HEK293 (cell line): Measurements from ENCODE around the gene KRT80.
A peak's percentile ranks its signal among the peaks of the same experiment; 100 is the strongest.

Source experiments
- CTCF ChIA-PET: fragments of 350-600 bp; formaldehyde crosslinking; extraction: SDS; loops from one replicate; lab custom pipeline; 2021; ENCODE audit warnings: antibody characterized with exemption; lab: Yijun Ruan, JAX
- POLR2A ChIA-PET: fragments of 300-600 bp; formaldehyde crosslinking; extraction: SDS; loops from one replicate; lab custom pipeline; 2020; ENCODE audit warnings: antibody characterized with exemption, inconsistent platforms; lab: Yijun Ruan, JAX
- H3K27ac ChIP-seq: fragments of 200-500 bp; sonication (Bioruptor generic); 2 replicates; pipeline ENCODE4 v1.5.1; 2014; ENCODE audit warnings: low read depth, low read length, control low read depth, inconsistent platforms; ENCODE audit errors: extremely low read depth
- H3K36me3 ChIP-seq, 2 experiments: fragments of 200-500 bp in 1 of 2; sonication (Bioruptor generic) in 1 of 2; 1 replicate in 1 of 2; 2 replicates in 1 of 2; pipeline ENCODE4 v1.5.1; 2014 to 2017; ENCODE audit warnings: inconsistent platforms in 2 of 2, low read length in 2 of 2; ENCODE audit not compliant: control insufficient read depth in 2 of 2, insufficient read depth in 1 of 2
- H3K4me1 ChIP-seq: fragments of 200-500 bp; sonication (Bioruptor generic); 2 replicates; pipeline ENCODE4 v1.5.1; 2014; ENCODE audit warnings: mild to moderate bottlenecking, low read length, inconsistent platforms; ENCODE audit not compliant: control insufficient read depth, insufficient read depth
- H3K4me3 ChIP-seq: 2 replicates; pipeline ENCODE4 v1.5.1; 2011; ENCODE audit warnings: low read depth, mild to moderate bottlenecking, control low read depth, low read length, moderate library complexity
- H3K9me3 ChIP-seq: fragments of 200-500 bp; sonication (Bioruptor generic); 2 replicates; pipeline ENCODE4 v1.5.1; 2014; ENCODE audit warnings: low read depth, low read length, inconsistent platforms; ENCODE audit not compliant: control insufficient read depth, insufficient read depth
- KLF1 ChIP-seq: fragments of 450-650 bp; formaldehyde crosslinking; IDR thresholded peaks from 2 replicates; pipeline ENCODE4 v1.5.1; 2016; ENCODE audit warnings: missing biosample characterization, missing genetic modification characterization
- MZF1 ChIP-seq: fragments of 450-650 bp; formaldehyde crosslinking; IDR thresholded peaks from 2 replicates; pipeline ENCODE4 v1.5.1; 2017; ENCODE audit warnings: missing biosample characterization, missing genetic modification characterization, borderline replicate concordance
- SP2 ChIP-seq: fragments of 450-650 bp; formaldehyde crosslinking; IDR thresholded peaks from 2 replicates; pipeline ENCODE4 v1.5.1; 2016; ENCODE audit warnings: missing biosample characterization, missing genetic modification characterization
- ZBTB17 ChIP-seq: fragments of 450-650 bp; formaldehyde crosslinking; IDR thresholded peaks from 2 replicates; pipeline ENCODE4 v1.5.1; 2016; ENCODE audit warnings: missing biosample characterization, missing genetic modification characterization
- ZFHX2 ChIP-seq: fragments of 450-650 bp; formaldehyde crosslinking; conservative IDR thresholded peaks from 2 replicates; pipeline ENCODE4 v1.5.1; 2016; ENCODE audit warnings: missing biosample characterization, missing genetic modification characterization
- ZNF16 ChIP-seq: fragments of 450-650 bp; formaldehyde crosslinking; IDR thresholded peaks from 2 replicates; pipeline ENCODE4 v1.5.1; 2016; ENCODE audit warnings: low read depth, missing biosample characterization, missing genetic modification characterization
- ZNF514 ChIP-seq: fragments of 450-650 bp; formaldehyde crosslinking; IDR thresholded peaks from 2 replicates; pipeline ENCODE4 v1.5.1; 2016; ENCODE audit warnings: missing biosample characterization, missing genetic modification characterization
- ZNF600 ChIP-seq: fragments of 450-650 bp; formaldehyde crosslinking; IDR thresholded peaks from 2 replicates; pipeline ENCODE4 v1.5.1; 2016; ENCODE audit warnings: missing biosample characterization, missing genetic modification characterization
- ZNF629 ChIP-seq: fragments of 450-650 bp; formaldehyde crosslinking; IDR thresholded peaks from 2 replicates; pipeline ENCODE4 v1.5.1; 2017; ENCODE audit warnings: missing biosample characterization, missing genetic modification characterization
- ZNF677 ChIP-seq: fragments of 450-650 bp; IDR thresholded peaks from 2 replicates; pipeline ENCODE4 v1.5.0; 2018; ENCODE audit warnings: missing biosample characterization, mild to moderate bottlenecking, missing genetic modification characterization, moderate library complexity
- ZSCAN23 ChIP-seq: fragments of 450-650 bp; formaldehyde crosslinking; IDR thresholded peaks from 2 replicates; pipeline ENCODE4 v1.5.1; 2016; ENCODE audit warnings: missing biosample characterization, missing genetic modification characterization
- TF ChIP-seq, protein P1 (sequence below): fragments of 450-650 bp; formaldehyde crosslinking; IDR thresholded peaks from 2 replicates; pipeline ENCODE4 v1.5.1; 2017; ENCODE audit warnings: missing biosample characterization, missing genetic modification characterization
- TF ChIP-seq, protein P2 (sequence below): fragments of 450-650 bp; IDR thresholded peaks from 2 replicates; pipeline ENCODE4 v1.5.1; 2018; ENCODE audit warnings: missing biosample characterization, mild to moderate bottlenecking, missing genetic modification characterization
- TF ChIP-seq, protein P3 (sequence below): fragments of 450-650 bp; formaldehyde crosslinking; IDR thresholded peaks from 2 replicates; pipeline ENCODE4 v1.5.1; 2017; ENCODE audit warnings: missing biosample characterization, missing genetic modification characterization
- TF ChIP-seq, protein P4 (sequence below): fragments of 450-650 bp; formaldehyde crosslinking; IDR thresholded peaks from 2 replicates; pipeline ENCODE4 v1.5.1; 2016; ENCODE audit warnings: missing biosample characterization, missing genetic modification characterization
- TF ChIP-seq, protein P5 (sequence below): fragments of 450-650 bp; formaldehyde crosslinking; IDR thresholded peaks from 2 replicates; pipeline ENCODE4 v1.5.1; 2016; ENCODE audit warnings: missing biosample characterization, missing genetic modification characterization
- TF ChIP-seq, protein P6 (sequence below): fragments of 450-650 bp; formaldehyde crosslinking; conservative IDR thresholded peaks from 2 replicates; pipeline ENCODE4 v1.5.1; 2016; ENCODE audit warnings: low read depth, missing biosample characterization, missing genetic modification characterization

KRT80 gene

DNA sequence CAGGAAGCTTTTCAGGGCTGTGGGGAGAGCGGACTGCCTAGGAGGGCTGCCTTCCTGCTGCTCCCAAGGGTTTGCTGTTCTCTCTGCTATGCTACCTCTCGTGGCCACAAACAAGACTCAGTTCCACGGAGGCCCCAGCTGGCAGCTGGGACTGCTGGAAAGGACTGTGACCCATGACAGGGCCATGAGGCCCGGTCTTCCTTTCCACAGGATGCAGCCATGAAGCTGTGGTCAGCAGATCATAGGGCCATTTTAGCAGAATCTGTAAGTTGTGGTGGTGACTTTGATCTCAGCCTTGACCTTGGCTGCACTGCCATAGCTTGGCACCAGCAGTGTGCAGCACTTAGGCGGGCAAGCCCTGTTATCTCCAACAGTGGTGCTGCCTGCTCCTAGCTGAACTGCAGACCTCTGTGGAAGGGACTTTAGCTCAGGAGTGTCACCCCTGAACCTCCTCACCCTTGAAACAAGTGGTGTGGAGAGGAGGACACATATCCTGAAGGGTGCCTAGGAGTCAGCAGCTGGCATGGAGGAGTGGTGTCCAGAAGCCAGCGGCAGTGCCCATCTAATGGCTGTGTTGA, 12.3 kb downstream of the KRT80 start (continued):
- TF ChIP-seq, protein P1, sequence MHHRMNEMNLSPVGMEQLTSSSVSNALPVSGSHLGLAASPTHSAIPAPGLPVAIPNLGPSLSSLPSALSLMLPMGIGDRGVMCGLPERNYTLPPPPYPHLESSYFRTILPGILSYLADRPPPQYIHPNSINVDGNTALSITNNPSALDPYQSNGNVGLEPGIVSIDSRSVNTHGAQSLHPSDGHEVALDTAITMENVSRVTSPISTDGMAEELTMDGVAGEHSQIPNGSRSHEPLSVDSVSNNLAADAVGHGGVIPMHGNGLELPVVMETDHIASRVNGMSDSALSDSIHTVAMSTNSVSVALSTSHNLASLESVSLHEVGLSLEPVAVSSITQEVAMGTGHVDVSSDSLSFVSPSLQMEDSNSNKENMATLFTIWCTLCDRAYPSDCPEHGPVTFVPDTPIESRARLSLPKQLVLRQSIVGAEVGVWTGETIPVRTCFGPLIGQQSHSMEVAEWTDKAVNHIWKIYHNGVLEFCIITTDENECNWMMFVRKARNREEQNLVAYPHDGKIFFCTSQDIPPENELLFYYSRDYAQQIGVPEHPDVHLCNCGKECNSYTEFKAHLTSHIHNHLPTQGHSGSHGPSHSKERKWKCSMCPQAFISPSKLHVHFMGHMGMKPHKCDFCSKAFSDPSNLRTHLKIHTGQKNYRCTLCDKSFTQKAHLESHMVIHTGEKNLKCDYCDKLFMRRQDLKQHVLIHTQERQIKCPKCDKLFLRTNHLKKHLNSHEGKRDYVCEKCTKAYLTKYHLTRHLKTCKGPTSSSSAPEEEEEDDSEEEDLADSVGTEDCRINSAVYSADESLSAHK (tag by site-specific recombination): no peak
- no peak for TF ChIP-seq ZNF629 (tag by site-specific recombination)
- TF ChIP-seq, protein P2, sequence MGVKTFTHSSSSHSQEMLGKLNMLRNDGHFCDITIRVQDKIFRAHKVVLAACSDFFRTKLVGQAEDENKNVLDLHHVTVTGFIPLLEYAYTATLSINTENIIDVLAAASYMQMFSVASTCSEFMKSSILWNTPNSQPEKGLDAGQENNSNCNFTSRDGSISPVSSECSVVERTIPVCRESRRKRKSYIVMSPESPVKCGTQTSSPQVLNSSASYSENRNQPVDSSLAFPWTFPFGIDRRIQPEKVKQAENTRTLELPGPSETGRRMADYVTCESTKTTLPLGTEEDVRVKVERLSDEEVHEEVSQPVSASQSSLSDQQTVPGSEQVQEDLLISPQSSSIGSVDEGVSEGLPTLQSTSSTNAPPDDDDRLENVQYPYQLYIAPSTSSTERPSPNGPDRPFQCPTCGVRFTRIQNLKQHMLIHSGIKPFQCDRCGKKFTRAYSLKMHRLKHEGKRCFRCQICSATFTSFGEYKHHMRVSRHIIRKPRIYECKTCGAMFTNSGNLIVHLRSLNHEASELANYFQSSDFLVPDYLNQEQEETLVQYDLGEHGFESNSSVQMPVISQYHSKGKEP (tag by site-specific recombination): no peak
- TF ChIP-seq, protein P3, sequence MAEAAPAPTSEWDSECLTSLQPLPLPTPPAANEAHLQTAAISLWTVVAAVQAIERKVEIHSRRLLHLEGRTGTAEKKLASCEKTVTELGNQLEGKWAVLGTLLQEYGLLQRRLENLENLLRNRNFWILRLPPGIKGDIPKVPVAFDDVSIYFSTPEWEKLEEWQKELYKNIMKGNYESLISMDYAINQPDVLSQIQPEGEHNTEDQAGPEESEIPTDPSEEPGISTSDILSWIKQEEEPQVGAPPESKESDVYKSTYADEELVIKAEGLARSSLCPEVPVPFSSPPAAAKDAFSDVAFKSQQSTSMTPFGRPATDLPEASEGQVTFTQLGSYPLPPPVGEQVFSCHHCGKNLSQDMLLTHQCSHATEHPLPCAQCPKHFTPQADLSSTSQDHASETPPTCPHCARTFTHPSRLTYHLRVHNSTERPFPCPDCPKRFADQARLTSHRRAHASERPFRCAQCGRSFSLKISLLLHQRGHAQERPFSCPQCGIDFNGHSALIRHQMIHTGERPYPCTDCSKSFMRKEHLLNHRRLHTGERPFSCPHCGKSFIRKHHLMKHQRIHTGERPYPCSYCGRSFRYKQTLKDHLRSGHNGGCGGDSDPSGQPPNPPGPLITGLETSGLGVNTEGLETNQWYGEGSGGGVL: no peak

DNA sequence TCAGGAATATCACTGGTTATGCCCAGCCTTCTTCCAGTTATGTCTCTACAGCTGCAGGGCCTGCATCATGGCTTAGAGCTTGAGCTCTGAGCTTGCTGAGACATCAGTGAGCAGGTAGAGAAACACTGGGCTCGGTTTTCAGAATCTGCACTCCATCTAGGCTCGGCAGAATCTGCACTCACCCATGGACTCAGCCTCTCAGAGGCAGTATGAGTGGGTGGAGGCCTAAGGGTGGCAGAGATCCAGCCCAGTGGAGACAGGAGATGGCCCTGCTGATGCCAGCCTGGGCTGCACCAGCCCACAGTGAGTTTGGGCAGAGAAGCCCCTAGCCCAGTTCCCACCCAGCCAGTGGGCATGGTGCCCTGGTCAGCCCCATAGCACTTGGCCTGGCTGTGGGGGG, 12.8 kb downstream of the KRT80 start:
- Histone ChIP-seq H3K4me3 (no peak overlapping the region), H3K27ac (no peak overlapping the region), H3K36me3 (no peaks in the 10 kb centered on the region), H3K9me3 (no peaks in the 10 kb centered on the region), H3K4me1 (peaks cover 5% of the 10 kb centered on the region; the same call in 1 of the 2 replicates)
- CTCF ChIA-PET: interaction anchor here (0.6 to 2.3 kb wide), 3 partner anchors 13 to 43 kb away, joined by 3 to 15 read pairs (median 5); no protein-coding TSS in a partner anchor
- POLR2A ChIA-PET: no interaction called here
- TF ChIP-seq ZBTB17 (tag by site-specific recombination) (peak; percentile 97), ZNF629 (tag by site-specific recombination) (no peak), ZFHX2 (tag by site-specific recombination) (peak; percentile 55), ZNF600 (peak; percentile 19; the same call in 1 of the 2 replicates)
- TF ChIP-seq, protein P4, sequence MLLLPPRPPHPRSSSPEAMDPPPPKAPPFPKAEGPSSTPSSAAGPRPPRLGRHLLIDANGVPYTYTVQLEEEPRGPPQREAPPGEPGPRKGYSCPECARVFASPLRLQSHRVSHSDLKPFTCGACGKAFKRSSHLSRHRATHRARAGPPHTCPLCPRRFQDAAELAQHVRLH: no peak

DNA sequence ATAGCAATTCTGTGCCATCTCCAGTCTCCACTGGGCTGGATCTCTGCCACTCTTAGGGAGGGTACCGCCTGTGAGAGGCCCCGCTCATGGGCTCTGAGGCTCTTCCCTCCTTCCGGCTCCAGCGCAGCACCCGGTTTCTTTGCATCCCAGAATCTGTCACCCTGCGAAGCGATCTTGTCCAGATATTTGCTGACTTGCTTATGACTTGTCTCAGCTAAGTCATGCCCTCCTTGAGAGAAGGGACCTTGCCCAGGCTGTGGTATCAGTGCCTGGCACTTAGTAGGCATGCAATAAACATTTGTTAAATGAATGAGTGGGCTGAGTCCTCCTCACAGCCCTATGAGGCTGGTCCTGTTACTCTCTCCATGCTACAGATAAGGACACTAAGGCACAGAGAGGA, 13.4 kb downstream of the KRT80 start:
- Histone ChIP-seq H3K9me3 (no peaks in the 10 kb centered on the region), H3K27ac (no peak overlapping the region), H3K36me3 (no peaks in the 10 kb centered on the region), H3K4me1 (peaks cover 5% of the 10 kb centered on the region; the same call in 1 of the 2 replicates), H3K4me3 (no peak overlapping the region)
- ChIA-PET CTCF (interaction anchor here (2.1 to 2.3 kb wide), 2 partner anchors 35 to 100 kb away, joined by 10 to 15 read pairs; no protein-coding TSS in a partner anchor), POLR2A (no interaction called here)
- no peak for TF ChIP-seq MZF1 (tag by site-specific recombination)
- TF ChIP-seq, protein P5, sequence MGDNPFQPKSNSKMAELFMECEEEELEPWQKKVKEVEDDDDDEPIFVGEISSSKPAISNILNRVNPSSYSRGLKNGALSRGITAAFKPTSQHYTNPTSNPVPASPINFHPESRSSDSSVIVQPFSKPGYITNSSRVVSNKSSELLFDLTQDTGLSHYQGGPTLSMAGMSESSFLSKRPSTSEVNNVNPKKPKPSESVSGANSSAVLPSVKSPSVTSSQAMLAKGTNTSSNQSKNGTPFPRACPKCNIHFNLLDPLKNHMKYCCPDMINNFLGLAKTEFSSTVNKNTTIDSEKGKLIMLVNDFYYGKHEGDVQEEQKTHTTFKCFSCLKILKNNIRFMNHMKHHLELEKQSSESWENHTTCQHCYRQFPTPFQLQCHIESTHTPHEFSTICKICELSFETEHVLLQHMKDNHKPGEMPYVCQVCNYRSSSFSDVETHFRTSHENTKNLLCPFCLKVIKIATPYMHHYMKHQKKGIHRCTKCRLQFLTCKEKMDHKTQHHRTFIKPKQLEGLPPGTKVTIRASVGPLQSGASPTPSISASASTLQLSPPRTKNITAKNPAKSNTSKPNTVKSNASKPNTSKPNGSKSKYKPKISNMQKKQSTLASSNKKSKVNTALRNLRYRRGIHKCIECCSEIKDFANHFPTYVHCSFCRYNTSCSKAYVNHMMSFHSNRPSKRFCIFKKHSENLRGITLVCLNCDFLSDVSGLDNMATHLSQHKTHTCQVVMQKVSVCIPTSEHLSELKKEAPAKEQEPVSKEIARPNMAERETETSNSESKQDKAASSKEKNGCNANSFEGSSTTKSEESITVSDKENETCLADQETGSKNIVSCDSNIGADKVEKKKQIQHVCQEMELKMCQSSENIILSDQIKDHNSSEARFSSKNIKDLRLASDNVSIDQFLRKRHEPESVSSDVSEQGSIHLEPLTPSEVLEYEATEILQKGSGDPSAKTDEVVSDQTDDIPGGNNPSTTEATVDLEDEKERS (tag by site-specific recombination): no peak
- TF ChIP-seq ZNF16: no peak
- TF ChIP-seq ZNF514 (tag by site-specific recombination): no peak
- TF ChIP-seq ZNF677 (tag by site-specific recombination): no peak
- TF ChIP-seq ZSCAN23: no peak
- no peak for TF ChIP-seq SP2
- no peak for TF ChIP-seq KLF1 (tag by site-specific recombination)
- TF ChIP-seq, protein P6, sequence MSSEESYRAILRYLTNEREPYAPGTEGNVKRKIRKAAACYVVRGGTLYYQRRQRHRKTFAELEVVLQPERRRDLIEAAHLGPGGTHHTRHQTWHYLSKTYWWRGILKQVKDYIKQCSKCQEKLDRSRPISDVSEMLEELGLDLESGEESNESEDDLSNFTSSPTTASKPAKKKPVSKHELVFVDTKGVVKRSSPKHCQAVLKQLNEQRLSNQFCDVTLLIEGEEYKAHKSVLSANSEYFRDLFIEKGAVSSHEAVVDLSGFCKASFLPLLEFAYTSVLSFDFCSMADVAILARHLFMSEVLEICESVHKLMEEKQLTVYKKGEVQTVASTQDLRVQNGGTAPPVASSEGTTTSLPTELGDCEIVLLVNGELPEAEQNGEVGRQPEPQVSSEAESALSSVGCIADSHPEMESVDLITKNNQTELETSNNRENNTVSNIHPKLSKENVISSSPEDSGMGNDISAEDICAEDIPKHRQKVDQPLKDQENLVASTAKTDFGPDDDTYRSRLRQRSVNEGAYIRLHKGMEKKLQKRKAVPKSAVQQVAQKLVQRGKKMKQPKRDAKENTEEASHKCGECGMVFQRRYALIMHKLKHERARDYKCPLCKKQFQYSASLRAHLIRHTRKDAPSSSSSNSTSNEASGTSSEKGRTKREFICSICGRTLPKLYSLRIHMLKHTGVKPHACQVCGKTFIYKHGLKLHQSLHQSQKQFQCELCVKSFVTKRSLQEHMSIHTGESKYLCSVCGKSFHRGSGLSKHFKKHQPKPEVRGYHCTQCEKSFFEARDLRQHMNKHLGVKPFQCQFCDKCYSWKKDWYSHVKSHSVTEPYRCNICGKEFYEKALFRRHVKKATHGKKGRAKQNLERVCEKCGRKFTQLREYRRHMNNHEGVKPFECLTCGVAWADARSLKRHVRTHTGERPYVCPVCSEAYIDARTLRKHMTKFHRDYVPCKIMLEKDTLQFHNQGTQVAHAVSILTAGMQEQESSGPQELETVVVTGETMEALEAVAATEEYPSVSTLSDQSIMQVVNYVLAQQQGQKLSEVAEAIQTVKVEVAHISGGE: no peak
